NCI-H1105 treated with DMSO at 0.1 percent for 48 hours (cell line): Measurements from ENCODE around the gene LOXHD1.

Source experiments
- DNase-seq: peaks from one replicate; lab custom pipeline; 2025; lab: John Stamatoyannopoulos, UW

LOXHD1 gene

GRCh38 chr18:46475390-46475752 lies 181.6 kb downstream of the LOXHD1 start:
- no peak for DNase-seq

GRCh38 chr18:46474487-46475389 lies 182.3 kb downstream of the LOXHD1 start:
- DNase-seq, result no peak

DNA sequence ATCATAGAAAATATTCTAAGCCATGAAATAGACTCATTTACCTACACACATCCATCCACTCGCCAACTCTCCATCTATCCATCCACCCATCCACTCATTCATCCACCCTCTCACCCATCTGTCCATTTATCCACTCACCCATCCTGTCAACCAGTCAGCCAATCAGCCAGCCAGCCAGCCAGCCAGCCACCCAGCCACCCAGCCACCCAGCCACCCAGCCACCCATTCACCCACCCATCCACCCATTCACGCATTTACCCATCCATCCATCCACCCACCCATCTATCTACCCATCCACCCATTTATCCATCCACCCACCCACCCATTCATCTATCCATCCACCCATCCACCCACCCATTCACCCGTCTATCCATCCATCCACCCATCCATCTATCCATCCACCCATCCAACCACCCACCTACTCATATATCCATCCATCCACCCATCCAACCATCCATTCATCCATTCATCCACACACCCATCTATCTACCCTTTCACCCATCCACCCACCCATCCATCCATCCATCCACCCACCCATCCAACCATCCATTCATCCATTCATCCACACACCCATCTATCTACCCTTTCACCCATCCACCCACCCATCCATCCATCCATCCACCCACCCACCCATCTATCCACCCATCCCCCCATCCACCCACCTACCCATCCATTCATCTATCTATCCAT lies 185.1 kb downstream of the LOXHD1 start:
- DNase-seq, result no peak

DNA sequence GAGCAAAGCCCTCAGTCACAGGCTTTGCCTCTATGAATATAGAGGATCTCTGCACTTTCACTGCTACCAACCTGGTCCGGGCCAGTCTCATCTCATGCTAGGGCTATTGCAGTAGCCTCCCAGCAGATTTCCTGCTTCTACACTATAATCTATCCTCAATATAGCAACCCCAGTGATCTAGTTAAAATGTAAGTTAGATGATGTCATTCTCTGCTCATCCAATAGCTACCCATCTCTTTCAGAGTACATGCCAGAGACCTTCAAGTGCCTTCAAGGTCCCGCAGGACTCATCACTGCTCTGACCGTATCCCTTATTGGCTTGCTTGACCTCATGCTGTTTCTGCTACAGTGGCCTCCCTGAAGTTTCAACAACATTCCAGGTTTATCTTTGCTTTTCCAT lies 186.3 kb downstream of the LOXHD1 start:
- no peak for DNase-seq

GRCh38 chr18:46469186-46469915 lies 187.7 kb downstream of the LOXHD1 start:
- DNase-seq, result no peak

DNA sequence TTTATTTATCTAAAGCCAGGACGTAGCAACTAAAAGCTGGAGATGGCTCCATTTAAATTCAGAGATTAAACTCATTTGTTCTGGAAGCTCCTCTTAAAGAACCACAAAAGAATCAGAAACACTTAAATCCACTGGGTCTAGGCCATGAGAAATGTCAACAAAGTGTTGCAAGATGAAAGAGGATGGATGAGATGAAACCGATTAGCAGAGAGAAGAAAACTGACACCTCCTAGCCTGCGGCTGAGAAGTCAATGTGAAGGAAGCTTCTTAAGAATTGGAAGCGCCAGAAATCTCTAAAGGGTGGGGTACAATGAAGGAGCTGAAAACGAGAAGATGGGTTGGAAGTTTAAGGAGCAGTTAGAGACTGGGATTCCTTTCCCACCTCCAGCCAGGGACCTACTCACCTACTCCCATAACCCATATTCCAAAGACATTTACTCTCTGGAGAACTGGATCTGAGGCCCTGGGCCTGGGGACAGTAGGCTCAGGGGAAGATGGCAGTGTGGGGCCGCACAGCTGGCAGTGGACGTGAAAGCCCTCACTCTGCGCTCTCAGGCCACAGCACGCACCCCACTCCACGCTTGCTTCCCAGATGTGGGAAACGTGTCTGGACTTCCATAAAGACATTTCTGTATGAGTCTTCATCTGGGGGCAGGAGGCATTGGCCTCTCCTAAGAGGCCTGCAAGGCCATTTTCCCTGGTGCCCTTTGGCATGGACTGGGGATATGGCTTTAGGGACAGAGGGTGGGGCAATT lies 188.4 kb downstream of the LOXHD1 start:
- DNase-seq, result no peak

DNA sequence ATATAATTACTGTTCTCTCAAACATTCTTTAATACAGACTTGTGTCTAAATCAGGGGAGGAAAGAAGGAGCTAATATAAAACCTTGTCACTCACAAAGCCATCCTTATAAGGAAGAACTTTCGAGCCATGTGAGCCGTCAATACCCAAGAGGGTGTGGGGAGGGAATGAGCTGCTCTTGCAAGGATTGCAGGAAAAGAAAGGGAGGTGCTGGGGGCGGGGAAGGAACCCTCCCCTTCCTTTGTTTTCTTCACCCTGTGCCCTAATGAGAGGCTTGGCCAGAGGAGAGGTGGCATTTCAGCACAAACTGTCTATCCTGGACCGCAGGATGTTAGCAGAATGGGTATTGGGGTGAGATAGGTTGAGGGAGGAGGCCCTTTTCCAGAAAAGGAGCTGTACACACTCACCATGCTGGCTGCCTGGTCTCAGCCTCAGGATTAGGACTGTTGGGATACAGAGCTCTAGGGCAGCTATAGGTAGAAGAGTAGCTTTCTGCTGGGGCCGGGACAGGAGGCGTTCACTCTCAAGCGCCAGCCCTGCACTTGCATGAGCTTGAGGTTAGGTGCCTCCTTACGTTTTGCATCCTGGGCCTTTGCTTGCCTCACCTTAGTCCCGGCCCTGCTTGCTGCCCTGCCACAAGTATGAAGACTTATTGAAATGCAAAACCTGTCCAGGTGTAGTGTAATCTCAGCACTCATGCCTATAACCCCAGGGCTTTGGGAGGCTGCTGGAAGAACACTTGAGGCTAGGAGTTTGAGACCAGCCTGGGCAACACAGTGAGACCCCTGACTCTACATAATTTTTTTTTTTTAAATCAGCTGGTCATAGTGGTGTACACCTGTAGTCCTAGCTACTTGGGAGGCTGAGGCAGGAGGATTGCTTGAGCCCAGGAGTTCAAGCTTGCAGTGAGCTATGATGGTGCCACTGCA lies 190.5 kb downstream of the LOXHD1 start:
- DNase-seq, result no peak

GRCh38 chr18:46464926-46465655 lies 191.9 kb downstream of the LOXHD1 start:
- DNase-seq, result no peak

DNA sequence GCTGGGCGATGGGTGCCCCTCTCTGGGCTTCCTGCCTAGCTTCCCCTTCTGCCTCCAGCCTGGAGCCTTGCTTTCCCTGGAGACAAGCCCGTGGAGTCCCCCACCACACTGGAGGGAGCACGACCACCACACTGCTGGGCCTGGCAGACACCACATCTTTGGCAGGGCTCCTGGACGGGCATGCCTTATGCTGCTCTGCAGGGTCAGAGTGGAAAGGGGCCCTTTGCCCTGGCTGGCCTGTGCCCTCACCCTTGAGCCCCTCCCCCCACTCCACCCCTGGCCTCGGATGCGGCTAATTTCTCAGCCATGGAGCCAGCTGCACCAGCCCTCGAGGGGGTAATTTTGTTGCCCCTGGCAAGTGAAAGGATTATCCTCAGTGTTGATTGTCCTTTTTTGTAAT lies 194.5 kb downstream of the LOXHD1 start:
- DNase-seq, result no peak

DNA sequence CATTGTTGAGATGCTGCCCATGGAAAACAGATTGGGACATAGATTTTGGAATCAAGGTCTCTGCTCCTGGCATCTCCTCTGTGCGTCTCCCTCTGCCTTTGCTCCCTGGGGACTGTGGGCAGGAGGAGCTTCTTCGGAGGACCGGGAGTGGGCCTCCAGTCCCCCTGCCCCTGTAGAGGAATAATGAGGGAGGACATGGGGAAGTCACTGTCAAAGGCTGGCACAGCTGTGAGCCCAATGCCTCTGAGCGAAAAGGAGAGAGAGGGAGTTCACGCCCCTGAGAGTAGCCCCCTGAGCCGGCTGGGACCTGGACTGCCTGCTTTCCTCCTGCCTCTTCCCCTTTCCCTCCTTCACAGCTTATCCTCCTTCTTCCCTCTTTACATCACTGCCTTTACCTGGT lies 195.0 kb downstream of the LOXHD1 start:
- no peak for DNase-seq

GRCh38 chr18:46460754-46461153 lies 196.3 kb downstream of the LOXHD1 start:
- DNase-seq, result no peak

DNA sequence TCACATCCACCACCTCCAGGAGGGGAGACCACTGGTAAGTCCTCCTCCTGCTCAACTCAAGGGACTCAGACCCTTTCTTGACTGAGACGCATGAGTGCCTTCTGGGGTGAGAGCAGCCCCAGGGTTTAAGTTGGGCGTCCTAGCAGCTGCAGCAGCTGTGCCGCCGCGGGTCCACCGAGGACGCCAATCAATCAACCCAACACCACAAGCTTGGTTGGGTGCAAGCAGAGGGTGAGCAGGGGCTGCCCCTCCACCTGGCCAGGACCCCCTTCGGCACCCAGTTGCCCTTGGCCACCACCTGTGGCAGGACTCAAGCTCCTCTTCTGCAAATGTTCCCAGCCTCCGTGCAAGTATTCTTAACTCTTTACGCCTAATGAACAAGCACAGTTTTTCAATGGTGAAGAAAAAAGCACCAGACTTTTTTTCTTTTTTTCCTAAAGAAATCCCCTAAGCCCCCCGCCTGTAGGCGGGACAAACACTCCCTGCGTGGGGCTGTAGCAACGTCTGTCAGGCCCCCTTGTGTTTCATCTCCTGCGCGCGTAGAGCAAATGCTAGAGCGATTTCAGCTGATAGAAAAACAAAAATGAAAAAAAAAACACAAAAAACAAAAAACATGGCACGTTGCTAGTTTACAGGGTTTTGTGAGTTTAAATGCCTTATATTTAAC lies 197.1 kb downstream of the LOXHD1 start:
- DNase-seq, result no peak

DNA sequence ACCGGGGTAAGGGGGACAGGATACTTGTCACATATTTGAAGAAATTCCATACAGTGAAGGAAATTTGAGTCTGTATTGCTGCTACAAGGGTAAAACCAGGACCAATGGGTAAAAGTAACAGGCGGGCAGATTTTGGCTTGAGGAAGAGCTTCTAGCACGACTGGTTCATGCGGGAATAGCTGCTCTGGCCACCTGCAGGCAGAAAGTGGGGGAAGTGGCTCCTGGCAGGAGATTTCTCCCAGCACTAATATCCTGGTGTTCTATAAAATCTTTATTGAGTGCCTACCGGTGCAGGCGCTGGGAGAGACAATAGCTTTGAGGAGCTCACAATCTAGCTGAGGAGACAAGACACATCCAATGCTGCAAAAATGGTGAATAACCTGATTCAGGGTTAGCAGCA lies 198.5 kb downstream of the LOXHD1 start:
- no peak for DNase-seq

GRCh38 chr18:46456691-46457090 lies 200.3 kb downstream of the LOXHD1 start:
- no peak for DNase-seq

DNA sequence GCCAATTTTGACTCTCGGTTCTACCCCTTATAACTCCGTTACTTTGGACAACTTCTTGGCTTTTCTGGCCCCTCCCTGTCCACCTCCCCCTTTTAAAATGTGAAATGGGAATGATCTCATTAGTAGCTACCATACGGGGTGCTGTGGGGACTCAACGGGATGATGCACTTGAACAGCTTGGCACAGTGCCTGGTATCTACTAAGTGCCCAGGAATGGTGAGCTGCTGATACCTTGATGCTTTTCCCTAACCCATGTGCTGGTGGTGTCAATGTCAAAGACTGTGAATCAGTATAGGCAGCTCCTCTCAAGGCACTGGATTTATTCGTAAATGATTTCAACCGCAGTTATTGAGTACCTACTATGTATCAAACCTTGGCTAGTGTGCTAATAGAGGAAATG lies 204.2 kb downstream of the LOXHD1 start:
- peak; percentile 44 for DNase-seq

- DNase-seq, result no peak
Observed at GRCh38 chr18:46449499-46449898, 207.5 kb downstream of the LOXHD1 start.

DNA sequence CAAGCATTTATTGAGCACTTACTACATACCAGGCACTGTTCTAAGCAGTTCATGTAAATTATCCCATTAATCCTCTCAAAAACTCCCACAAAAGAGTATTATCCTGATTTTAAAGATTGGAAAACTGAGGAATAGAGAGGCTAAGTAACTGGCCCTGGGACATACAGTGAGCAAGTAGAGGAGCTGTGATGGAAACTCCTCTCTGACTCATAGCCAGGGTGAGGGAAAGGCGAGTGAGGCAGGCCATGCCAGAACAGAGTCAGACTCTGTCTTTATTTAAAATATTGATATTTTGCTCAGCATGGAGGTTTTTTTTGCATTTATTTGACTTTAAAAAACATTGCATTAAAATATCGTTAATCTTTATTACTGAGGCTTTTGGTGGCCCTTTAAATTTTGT lies 208.0 kb downstream of the LOXHD1 start:
- DNase-seq, result no peak

GRCh38 chr18:46448347-46448746 lies 208.7 kb downstream of the LOXHD1 start:
- no peak for DNase-seq

DNA sequence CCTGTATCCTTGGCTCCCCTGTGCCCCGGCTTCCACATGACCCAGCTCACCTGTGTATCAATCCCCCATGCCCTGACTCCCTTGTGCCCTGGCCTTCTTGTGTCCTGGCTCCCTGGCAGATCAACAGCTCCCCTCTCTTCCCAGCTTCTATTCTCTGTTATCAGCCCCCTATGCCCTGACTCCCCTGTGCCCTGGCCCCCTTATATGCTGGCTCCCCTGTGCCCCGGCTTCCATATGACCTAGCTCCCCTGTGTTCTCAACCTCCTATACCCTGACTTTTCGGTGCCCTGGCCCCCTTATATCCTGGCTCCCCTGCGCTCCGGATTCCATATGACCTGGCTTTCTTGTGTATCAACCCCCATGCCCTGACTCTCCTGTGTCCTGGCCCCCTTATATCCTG lies 209.2 kb downstream of the LOXHD1 start:
- DNase-seq, result no peak

GRCh38 chr18:46447323-46447722 lies 209.7 kb downstream of the LOXHD1 start:
- no peak for DNase-seq
